ENCODE results near the gene BTRC. TPM values are rescaled to one million over a fixed set of nuclear protein-coding genes. Genes with fewer than 3 reads are reported as not detected.
A peak's percentile ranks its signal among the peaks of the same experiment; 100 is the strongest.

The BTRC gene
- total and polyA plus RNA-seq, 8 donors = 3.5 to 14.5 (median 4.7) TPM

GRCh38 chr10:101512738-101513137 is 158.8 kb downstream of the BTRC start:
- no peaks in the 10 kb centered on the region for H3K36me3 ChIP-seq
- intact Hi-C loops (cut with DNase I; ENCODE audit: low total_unique reads) = no loop called here

GRCh38 chr10:101513733-101514132 is 159.8 kb downstream of the BTRC start:
- no peak for DNase-seq
- TF ChIP-seq EP300 (IDR thresholded peaks at IDR 0.05) = no peak
- no peak for TF ChIP-seq CTCF (IDR thresholded peaks at IDR 0.05)
- TF ChIP-seq POLR2A (IDR thresholded peaks at IDR 0.05) = no peak
- no peak for TF ChIP-seq POLR2AphosphoS5 (IDR thresholded peaks at IDR 0.05)
- Histone ChIP-seq H3K36me3 (no peaks in the 10 kb centered on the region), H3K27me3 (no peaks in the 10 kb centered on the region), H3K9me3 (no peaks in the 10 kb centered on the region), H3K4me3 (no peak overlapping the region), H3K27ac (no peak overlapping the region), H3K4me1 (no peaks in the 10 kb centered on the region)
- 94 to 100% (median 98%) methylated on average over 2 of the region's 2 CpGs for whole genome bisulfite sequencing, 5 donors
- intact Hi-C loops (cut with DNase I; ENCODE audit: low total_unique reads) = no loop called here

More at GRCh38 chr10:101512738-101513137, 158.8 kb downstream of the BTRC start:
- no peak overlapping the region for H3K4me3 ChIP-seq
- no peak overlapping the region for H3K27ac ChIP-seq
- H3K9me3 ChIP-seq = no peaks in the 10 kb centered on the region
- H3K27me3 ChIP-seq = no peaks in the 10 kb centered on the region
- TF ChIP-seq POLR2AphosphoS5 (IDR thresholded peaks at IDR 0.05) = no peak
- no peak for TF ChIP-seq EP300 (IDR thresholded peaks at IDR 0.05)
- no peak for DNase-seq
- no peaks in the 10 kb centered on the region for H3K4me1 ChIP-seq

- TF ChIP-seq POLR2A (IDR thresholded peaks at IDR 0.05) (no peak), POLR2AphosphoS5 (IDR thresholded peaks at IDR 0.05) (no peak), CTCF (IDR thresholded peaks at IDR 0.05) (no peak), EP300 (IDR thresholded peaks at IDR 0.05) (no peak)
- DNase-seq = no peak
- intact Hi-C loops (cut with DNase I; ENCODE audit: low total_unique reads) = no loop called here
- Histone ChIP-seq H3K36me3 (peaks cover 0 to 16% (median 11%) of the 10 kb centered on the region in 4 donors), H3K27ac (no peak overlapping the region), H3K4me1 (peaks cover 0 to 6% (median 0%) of the 10 kb centered on the region in 4 donors), H3K27me3 (no peaks in the 10 kb centered on the region), H3K9me3 (no peaks in the 10 kb centered on the region), H3K4me3 (no peak overlapping the region)
- WGBS, 5 donors = 88 to 96% (median 94%) methylated on average over 6 of the region's 6 CpGs
Observed at GRCh38 chr10:101525848-101526247, 171.9 kb downstream of the BTRC start.

GRCh38 chr10:101529207-101529606 is 175.2 kb downstream of the BTRC start:
- no peaks in the 10 kb centered on the region for H3K27me3 ChIP-seq
- no peaks in the 10 kb centered on the region for H3K9me3 ChIP-seq
- intact Hi-C loops (cut with DNase I; ENCODE audit: low total_unique reads) = no loop called here
- 69 to 100% (median 82%) methylated on average over 1 of the region's 1 CpG for WGBS, 5 donors
- DNase-seq = no peak
- peaks cover 0 to 6% (median 0%) of the 10 kb centered on the region in 4 donors for H3K4me1 ChIP-seq
- H3K36me3 ChIP-seq = peaks cover 4 to 41% (median 33%) of the 10 kb centered on the region in 4 donors
- H3K4me3 ChIP-seq = no peak overlapping the region
- H3K27ac ChIP-seq = no peak overlapping the region
- TF ChIP-seq EP300 (IDR thresholded peaks at IDR 0.05) (no peak), POLR2A (IDR thresholded peaks at IDR 0.05) (no peak), CTCF (IDR thresholded peaks at IDR 0.05) (no peak), POLR2AphosphoS5 (IDR thresholded peaks at IDR 0.05) (no peak)

- Histone ChIP-seq H3K4me3 (no peak overlapping the region), H3K27me3 (no peaks in the 10 kb centered on the region), H3K9me3 (no peaks in the 10 kb centered on the region), H3K4me1 (peaks cover 0 to 6% (median 0%) of the 10 kb centered on the region in 4 donors), H3K36me3 (peaks cover 4 to 48% (median 39%) of the 10 kb centered on the region in 4 donors), H3K27ac (no peak overlapping the region)
- DNase-seq = peak in 1 of 2 donors; percentile 24
- 38 to 58% (median 46%) methylated on average over 4 of the region's 4 CpGs for WGBS, 5 donors
- intact Hi-C loops (cut with DNase I; ENCODE audit: low total_unique reads) = no loop called here
- no peak for TF ChIP-seq POLR2AphosphoS5 (IDR thresholded peaks at IDR 0.05)
- no peak for TF ChIP-seq CTCF (IDR thresholded peaks at IDR 0.05)
- no peak for TF ChIP-seq EP300 (IDR thresholded peaks at IDR 0.05)
- TF ChIP-seq POLR2A (IDR thresholded peaks at IDR 0.05) = no peak
Observed at GRCh38 chr10:101529725-101530553, 176.0 kb downstream of the BTRC start.

Data from stomach (tissue), 9 donors.